Measurements from ENCODE around the gene RALGAPB. TPM values are rescaled to one million over a fixed set of nuclear protein-coding genes. Genes with fewer than 3 reads are reported as not detected.

Gene RALGAPB
- total and polyA plus RNA-seq, 11 donors: 7.6 to 31.4 (median 26.0) TPM

DNA sequence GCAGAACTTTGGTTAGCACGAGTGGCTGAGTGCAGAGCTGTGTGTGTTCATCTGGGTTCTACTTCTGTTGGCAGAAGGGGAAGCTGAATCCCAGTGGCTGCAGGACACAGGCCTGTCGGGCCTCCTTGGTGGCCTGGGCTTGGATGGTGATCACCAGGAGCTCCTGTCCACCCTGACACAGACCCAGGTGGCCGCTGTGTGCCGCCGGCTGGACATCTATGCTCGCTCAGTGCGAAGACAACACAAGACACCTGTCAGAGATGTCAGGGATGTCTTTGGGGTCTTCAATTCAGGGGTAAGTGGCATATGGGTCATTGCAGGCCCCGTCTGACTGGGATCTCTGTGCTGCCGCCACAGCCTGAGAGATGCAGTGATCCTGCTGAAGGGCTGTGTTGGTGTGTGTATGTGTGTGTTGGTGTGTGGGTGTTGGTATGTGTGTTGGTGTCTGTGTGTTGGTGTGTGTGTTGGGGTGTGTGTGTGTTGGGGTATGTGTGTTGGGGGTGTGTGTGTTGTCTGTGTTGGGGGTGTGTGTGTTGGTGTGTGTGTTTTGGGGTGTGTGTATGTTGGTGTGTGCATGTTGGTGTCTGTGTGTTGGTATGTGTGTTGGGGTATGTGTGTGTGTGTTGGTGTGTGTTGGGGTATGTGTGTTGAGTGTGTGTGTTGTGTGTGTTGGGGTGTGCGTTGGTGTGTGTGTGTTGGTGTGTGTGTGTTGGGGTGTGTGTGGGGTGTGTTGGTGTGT lies 154.4 kb downstream of the RALGAPB start:
- Histone ChIP-seq H3K9me3 (peaks cover 0 to 11% (median 0%) of the 10 kb centered on the region in 12 donors), H3K27me3 (peaks cover 0 to 4% (median 0%) of the 10 kb centered on the region in 9 donors), H3K27ac (no peak overlapping the region), H3K4me3 (no peak overlapping the region), H3K4me1 (no peaks in the 10 kb centered on the region), H3K36me3 (no peaks in the 10 kb centered on the region)
- DNase-seq (no peak), ATAC-seq (no peak)
- intact Hi-C loops (cut with DNase I): no loop called here
- TF ChIP-seq, protein P1, sequence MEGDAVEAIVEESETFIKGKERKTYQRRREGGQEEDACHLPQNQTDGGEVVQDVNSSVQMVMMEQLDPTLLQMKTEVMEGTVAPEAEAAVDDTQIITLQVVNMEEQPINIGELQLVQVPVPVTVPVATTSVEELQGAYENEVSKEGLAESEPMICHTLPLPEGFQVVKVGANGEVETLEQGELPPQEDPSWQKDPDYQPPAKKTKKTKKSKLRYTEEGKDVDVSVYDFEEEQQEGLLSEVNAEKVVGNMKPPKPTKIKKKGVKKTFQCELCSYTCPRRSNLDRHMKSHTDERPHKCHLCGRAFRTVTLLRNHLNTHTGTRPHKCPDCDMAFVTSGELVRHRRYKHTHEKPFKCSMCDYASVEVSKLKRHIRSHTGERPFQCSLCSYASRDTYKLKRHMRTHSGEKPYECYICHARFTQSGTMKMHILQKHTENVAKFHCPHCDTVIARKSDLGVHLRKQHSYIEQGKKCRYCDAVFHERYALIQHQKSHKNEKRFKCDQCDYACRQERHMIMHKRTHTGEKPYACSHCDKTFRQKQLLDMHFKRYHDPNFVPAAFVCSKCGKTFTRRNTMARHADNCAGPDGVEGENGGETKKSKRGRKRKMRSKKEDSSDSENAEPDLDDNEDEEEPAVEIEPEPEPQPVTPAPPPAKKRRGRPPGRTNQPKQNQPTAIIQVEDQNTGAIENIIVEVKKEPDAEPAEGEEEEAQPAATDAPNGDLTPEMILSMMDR (IDR thresholded peaks at IDR 0.05): no peak
- TF ChIP-seq POLR2A (IDR thresholded peaks at IDR 0.05): no peak
- 67 to 89% (median 88%) methylated on average over 3 to 10 of the region's 10 CpGs for WGBS, 4 donors

MicroRNAs encoded within 50 kb of the gene (microRNA counts, 767-probe panel; counts per million panel counts)
- microRNA hsa-miR-548o-3p: 0 to 71.6 counts per million in 2 donors

Small RNA genes within 50 kb of the gene (microRNA-seq; reads per million reads assigned to microRNA genes)
- gene MIR548O2: 0 reads per million in 4 donors

Other genes with a start within 250 kb of the RALGAPB start
- gene KIAA1755, start 212.1 kb upstream of the RALGAPB start, total RNA-seq: 1 to 10 TPM; 2.3 to 6.7 (median 5.2) TPM
- gene KIAA1755, start 212.1 kb upstream of the RALGAPB start, polyA plus RNA-seq: 1 to 10 TPM; 2.1 TPM
- gene BPI, start 168.7 kb upstream of the RALGAPB start, total RNA-seq: 1 to 10 TPM in 1 of 9 donors, under 1 TPM in 3, not detected in 5; 0.18 to 2.9 (median 0.32) TPM
- not detected for gene BPI, start 168.7 kb upstream of the RALGAPB start, polyA plus RNA-seq
- 1 to 10 TPM in 1 of 9 donors, under 1 TPM in 4, not detected in 4; 0.15 to 1.2 (median 0.35) TPM for gene LBP, start 126.4 kb upstream of the RALGAPB start, total RNA-seq
- under 1 TPM in 1 of 2 donors, not detected in 1; 0.58 TPM for gene LBP, start 126.4 kb upstream of the RALGAPB start, polyA plus RNA-seq
- 10 to 100 TPM in 2 of 9 donors, 1 to 10 TPM in 7; 2.9 to 20.2 (median 5.4) TPM for gene SNHG17, start 37.5 kb upstream of the RALGAPB start, total RNA-seq
- 10 to 100 TPM in 1 of 2 donors, 1 to 10 TPM in 1; 8.2 to 11.1 TPM for gene SNHG17, start 37.5 kb upstream of the RALGAPB start, polyA plus RNA-seq
- not detected for gene ADIG, start 108.4 kb downstream of the RALGAPB start, total RNA-seq
- not detected for gene ADIG, start 108.4 kb downstream of the RALGAPB start, polyA plus RNA-seq
- not detected for gene ARHGAP40, start 129.0 kb downstream of the RALGAPB start, total RNA-seq
- under 1 TPM in 1 of 2 donors, not detected in 1; 0.03 TPM for gene ARHGAP40, start 129.0 kb downstream of the RALGAPB start, polyA plus RNA-seq

All from heart left ventricle (tissue), 16 donors.